T47D (cell line): ENCODE data around the gene RMND1.
"Not testable (repeated sequence)": the region's sequence is repeated elsewhere in the genome, so short reads cannot be mapped to it uniquely, and the experiment has no call there.

Experiments
- DNase-seq, 2 experiments: peaks; one replicate each; pipeline versions ENCODE4 v3.0.0 to v3.0.0-alpha.2; 2011 to 2012; ENCODE audit warnings: low read depth in 1 of 2, low spot score in 1 of 2
- JUND ChIP-seq: IDR thresholded peaks from 2 replicates; pipeline ENCODE4 v1.6.1; 2012; ENCODE audit warnings: low read depth
- in situ Hi-C: cut with HindIII; loops from 2 replicates; pipeline ENCODE4 v1.10.0; 2016; ENCODE audit warnings: low sequenced_read_pairs, low pct_unique_long_range_greater_than_20kb

RMND1 gene

DNA sequence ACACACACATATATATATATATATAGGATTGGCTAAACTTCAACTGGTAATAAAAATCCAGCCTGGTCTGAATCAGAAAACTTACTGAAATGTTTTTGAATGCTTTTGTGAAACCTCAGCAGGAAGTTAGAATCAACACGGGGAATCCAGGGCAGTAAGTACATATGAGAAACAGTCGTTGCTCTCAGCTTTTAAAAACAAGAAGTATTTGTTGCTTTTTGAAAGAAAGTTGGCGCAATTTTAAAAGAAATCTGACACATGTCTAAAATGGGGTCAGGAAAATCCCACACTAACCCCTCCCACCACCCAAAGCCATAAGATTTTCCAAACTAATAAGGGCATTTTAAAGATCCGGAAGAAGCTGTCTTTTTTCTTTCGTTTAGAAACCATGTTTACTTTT is 30.4 kb upstream of the RMND1 start:
- in situ Hi-C loops = no loop called here

DNA sequence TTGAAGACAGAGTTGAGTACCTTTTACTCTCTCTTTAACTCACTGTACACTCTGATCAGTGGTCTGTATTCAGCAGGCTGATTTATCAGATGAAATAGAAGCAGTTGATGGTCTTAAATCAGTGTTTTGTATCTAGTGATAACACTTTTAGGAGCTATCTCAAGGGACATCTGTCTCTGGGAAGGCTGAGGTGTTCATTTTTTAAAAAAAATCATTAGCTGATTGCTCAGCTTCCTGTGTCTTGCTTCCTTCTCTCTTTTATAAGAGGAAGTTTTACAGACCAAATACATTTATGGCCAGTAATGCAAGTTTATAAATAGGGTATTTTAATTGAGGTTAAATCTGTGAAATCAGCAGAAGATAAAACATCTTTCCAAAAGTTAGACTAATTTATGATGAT is 29.9 kb upstream of the RMND1 start:
- in situ Hi-C loops = no loop called here
- TF ChIP-seq JUND = no peak
- DNase-seq = no peak

More for the DNA sequence above, 30.4 kb upstream of the RMND1 start:
- TF ChIP-seq JUND = no peak
- no peak for DNase-seq

DNA sequence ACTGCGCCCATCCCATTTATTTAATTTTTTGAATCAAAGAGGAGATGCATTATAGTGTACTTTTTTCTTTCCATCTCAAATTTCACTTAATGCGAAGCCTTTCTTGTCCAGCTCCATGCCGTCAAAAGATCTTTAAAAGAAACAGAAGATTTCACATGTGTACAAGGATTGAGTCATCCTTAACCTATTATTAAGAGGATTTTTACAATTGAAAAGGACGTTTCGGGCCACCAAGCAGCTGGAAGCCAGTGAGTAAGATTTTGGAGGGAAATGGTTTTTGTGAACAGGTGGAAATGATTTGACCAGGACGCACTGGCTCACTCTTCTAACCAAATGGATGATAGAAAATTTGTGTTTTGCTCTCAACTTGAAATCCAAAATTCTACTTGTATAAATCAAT is 26.7 kb upstream of the RMND1 start:
- in situ Hi-C loops = no loop called here
- no peak for DNase-seq
- TF ChIP-seq JUND = no peak

DNA sequence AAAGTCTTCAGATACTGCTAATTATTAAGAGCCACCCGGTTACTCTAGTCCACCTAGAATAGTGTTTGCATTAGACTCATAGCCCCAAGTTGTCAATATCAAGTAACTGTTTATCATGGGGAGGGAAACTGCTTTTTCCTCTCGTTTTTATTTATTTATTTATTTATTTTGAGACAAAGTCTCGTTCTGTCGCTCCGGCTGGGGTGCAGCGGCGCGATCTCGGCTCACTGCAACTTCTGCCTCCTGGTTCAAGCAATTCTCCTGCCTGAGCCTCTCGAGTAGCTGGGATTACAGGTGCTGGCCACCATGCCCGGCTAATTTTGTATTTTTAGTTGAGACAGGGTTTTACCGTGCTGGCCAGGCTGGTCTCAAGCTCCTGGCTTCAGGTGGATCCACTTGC is 25.8 kb upstream of the RMND1 start:
- no peak for TF ChIP-seq JUND
- in situ Hi-C loops = no loop called here
- DNase-seq = no peak

DNA sequence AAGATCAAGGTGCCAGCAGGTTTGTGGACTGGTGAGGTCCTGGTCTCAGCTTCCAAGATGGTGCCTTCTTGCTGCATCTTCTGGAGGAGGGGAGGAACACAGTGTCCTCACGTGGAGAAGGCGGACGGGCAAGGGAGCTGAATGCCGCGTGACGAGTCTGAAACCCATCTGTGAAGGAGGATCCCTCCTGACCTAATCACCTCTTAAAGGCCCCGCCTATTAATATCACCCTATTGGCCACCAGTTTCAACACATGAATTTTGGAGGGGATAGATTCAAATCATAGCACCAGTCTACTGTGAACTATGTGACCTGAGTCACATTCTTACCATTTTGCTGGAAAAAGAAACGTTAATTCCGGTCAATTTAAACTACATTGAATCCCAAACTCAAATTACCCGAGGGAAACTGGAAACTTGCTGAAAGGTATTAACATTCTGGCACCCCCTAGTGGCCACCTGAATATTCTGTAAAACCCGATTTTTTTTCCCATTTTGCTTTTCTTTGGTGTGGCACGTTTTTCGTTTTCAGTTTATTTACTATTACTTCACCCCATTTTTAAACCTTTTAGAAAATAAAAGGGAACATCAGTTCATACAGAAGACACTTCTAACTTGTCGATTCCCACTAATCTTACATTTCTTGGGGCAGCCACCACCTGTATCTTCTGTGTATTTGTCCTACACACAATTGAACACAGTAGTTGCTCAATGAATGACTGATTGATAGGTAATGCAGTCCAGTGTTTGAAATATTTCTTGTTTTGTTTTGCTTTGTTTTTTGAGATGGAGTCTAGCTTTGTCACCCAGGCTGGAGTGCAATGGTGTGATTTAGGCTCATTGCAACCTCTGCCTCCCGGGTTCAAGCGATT is 24.0 kb upstream of the RMND1 start:
- peak in 1 of 2 experiments; percentile 44 for DNase-seq
- TF ChIP-seq JUND = no peak
- in situ Hi-C loops = no loop called here

DNA sequence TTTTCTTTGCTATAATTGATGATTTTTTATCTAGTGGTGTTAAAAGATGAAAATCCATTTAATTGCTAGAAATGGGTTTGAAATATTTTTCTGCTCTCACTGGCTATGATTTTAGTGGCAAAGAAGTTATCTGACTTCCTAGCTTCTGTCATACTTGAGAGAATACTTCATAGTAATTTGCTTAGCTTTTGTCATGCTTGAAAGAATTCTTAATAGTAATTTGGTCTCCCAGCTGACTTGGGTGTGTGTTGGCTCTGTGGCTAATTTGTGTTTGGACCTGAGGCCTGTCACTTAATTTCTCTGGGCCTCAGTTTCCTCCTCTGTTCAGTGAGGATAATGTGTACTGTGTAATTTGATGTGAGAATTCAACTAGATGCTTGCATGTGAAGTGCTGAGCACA is 12.8 kb upstream of the RMND1 start:
- TF ChIP-seq JUND = no peak
- in situ Hi-C loops = no loop called here
- no peak for DNase-seq

DNA sequence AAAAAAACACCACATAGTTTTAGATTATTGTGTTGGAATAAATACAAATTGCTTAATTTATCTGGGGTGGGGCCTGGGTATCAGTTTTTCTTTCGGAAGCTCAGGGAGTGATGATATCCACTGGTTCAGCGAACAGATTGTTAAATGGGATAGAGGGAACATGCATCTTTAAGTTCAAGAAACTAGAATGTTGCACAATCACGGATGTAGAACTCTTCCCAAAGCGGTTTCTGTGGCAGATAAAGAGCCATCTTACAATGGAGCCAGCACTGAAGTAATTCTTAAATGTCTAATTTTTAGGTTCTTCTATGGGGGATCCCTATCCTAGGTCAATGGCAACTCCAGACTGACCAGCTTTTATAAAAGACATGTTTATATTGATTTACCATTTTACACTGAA is 9.7 kb upstream of the RMND1 start:
- no peak for TF ChIP-seq JUND
- in situ Hi-C loops = no loop called here
- no peak for DNase-seq

DNA sequence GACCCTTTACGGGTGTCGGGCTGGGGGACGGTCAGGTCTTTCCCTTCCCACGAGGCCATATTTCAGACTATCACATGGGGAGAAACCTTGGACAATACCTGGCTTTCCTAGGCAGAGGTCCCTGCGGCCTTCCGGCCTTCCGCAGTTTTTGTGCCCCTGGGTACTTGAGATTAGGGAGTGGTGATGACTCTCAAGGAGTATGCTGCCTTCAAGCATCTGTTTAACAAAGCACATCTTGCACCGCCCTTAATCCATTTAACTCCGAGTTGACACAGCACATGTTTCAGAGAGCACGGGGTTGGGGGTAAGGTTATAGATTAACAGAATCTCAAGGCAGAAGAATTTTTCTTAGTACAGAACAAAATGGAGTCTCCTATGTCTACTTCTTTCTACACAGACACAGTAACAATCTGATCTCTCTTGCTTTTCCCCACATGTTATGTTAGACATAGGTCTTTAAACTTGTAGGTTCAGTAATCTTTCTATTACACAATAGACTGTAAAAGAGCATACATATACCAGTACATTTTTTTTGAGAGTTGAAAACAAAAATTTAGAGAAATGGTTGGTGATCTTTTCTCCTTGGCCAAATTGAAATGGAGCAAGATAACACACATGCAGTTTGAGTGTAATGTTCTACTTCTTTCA is 3.9 kb upstream of the RMND1 start:
- DNase-seq, in situ Hi-C loops: not testable (repeated sequence)

DNA sequence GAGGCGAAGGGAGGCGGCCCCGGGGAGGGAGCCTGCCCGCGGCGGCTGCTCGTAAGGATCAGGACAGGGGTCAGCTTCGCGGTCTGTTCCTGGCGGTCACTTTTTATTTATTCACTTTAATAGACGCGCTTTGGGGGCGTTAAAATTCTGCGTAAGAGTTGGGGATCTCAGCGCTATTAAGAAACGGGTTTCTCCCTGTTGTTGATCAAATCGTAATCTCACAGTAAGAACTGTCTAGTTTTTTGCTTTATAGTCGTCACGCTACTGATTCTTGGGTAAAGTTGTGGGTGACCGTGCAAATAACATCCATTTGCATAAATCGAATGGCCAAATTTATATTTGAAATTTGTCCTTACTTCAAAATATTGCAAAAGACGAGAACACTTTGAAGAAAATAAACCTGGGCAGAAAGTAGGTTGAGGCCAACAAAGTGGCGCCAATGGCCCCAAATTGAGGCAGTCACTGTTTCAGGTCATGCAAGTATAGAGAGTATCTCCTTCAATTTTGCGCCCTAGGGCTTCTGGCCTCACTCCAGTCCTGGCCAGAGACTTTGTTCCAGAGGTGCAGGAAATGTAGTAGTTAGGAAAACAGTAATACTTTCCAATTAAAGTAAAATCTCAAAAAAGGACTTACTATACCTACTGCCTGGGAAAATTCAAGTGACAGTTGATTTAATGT is 963 bp upstream of the RMND1 start:
- peak in 1 of 2 experiments; percentile 63 for DNase-seq

DNA sequence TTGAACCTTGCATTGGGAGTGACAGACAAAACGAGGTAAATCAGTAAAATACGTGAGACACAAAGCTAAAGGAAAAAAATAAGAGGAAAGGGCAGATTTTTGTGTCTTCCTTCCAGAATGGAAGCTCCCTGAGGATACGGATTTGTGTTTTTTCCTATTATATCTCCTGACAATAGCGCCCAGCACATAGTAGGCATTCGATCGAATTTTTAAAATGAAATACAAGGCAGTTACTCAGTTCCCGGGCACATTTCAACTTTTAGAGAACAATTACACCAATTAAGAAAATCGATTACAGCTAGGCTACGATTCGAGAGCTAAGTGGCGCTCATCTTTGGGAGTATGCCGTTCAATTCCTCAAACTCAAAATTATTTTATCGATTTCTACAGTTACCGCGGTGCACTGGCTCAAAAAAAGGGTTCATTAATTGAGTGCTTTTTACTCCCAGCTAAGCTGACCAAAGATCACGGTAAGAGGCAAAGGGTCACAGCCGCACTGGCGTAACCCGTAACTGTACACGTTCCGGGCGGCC is 443 bp downstream of the RMND1 start:
- no peak for DNase-seq
- no peak for TF ChIP-seq JUND
- in situ Hi-C loops = no loop called here

More for the DNA sequence above, 963 bp upstream of the RMND1 start:
- in situ Hi-C loops = no loop called here
- TF ChIP-seq JUND = no peak

DNA sequence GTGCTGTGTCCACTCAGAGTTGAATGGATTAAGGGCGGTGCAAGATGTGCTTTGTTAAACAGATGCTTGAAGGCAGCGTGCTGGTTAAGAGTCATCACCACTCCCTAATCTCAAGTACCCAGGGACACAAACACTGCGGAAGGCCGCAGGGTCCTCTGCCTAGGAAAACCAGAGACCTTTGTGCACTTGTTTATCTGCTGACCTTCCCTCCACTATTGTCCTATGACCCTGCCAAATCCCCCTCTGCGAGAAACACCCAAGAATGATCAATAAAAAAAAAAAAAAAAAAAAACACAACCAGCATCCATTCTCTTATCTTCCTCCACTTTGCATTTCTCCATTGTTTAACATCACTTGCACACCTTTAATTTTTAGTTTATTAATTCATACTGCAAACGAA is 998 bp downstream of the RMND1 start:
- in situ Hi-C loops, DNase-seq: not testable (repeated sequence)

DNA sequence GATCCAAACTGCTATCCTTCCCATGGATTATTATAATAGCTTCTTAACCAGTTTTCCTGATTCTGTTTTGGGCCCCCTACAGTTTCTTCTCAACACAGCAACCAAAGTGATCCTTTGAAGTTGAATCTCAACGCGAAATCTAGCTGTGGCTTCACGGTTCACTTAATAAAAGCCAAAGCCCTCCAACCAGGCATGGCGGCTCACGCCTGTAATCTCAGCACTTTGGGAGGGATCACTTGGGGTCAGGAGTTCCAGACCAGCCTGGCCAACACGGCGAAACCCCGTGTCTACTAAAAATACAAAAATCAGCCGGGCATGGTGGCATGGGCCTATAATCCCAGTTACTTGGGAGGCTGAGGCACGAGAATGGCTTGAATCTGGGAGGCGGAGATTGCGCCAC is 3.3 kb downstream of the RMND1 start:
- no peak for TF ChIP-seq JUND
- no peak for DNase-seq
- in situ Hi-C loops = no loop called here

DNA sequence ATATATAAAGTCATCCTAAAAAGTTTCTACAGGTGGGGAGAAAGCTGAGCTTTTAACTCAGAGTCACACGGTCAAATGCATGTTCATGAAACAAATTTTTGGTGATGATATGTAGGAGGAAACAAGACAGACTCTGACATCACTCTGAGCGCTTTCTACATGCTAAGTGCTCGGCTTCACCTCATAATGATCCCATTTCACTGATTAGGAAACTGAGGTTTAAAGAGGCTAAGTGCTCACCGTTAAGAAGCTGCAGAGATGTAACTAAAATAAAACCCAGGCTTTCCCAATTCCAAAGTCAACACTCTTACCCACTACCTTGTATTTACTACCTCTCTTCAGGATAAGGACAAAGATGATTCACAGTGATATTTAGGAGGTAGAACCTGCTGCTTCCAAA is 4.7 kb downstream of the RMND1 start:
- in situ Hi-C loops = no loop called here
- TF ChIP-seq JUND = no peak
- DNase-seq = no peak
